ENCODE data around the gene METRN.

DNA sequence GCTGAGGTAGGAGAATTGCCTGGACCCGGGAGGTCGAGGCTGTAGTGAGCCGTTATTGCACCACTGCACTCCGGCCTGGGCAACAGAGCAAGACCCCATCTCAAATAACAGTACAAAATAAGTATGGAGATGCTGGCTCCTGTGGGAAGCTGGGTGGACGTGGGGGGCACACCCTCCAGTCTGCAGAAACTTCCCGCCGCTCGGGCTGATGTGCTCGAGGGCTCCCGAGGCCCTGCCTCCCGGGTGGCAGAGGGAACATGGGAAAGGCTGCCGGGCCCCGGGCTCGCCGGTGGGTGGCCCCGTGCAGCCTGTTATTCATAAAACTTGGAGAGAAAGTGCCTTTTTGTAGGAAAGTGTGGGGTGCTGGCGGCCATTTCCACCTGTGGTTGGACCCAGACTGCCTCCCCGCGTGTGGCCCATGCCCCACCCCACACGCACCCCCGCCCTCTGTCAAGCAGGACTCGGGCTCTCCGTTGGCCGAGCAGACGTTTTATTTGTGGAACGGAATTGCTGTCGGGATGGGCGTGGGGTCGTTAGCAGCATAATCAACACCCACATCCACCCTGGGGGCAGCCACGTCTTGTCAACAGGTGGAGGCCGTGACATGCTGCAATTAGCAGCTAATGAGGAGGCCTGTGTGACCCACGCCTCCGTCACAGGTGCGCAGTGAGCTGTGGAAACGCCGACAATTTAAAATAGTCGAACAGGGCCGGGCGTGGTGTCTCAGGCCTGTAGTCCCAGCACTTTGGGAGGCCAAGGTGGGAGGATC, 33.2 kb downstream of the METRN start:
- TF ChIP-seq POLR2A (IDR thresholded peaks at IDR 0.05), result no peak
- TF ChIP-seq, protein P1, sequence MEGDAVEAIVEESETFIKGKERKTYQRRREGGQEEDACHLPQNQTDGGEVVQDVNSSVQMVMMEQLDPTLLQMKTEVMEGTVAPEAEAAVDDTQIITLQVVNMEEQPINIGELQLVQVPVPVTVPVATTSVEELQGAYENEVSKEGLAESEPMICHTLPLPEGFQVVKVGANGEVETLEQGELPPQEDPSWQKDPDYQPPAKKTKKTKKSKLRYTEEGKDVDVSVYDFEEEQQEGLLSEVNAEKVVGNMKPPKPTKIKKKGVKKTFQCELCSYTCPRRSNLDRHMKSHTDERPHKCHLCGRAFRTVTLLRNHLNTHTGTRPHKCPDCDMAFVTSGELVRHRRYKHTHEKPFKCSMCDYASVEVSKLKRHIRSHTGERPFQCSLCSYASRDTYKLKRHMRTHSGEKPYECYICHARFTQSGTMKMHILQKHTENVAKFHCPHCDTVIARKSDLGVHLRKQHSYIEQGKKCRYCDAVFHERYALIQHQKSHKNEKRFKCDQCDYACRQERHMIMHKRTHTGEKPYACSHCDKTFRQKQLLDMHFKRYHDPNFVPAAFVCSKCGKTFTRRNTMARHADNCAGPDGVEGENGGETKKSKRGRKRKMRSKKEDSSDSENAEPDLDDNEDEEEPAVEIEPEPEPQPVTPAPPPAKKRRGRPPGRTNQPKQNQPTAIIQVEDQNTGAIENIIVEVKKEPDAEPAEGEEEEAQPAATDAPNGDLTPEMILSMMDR (IDR thresholded peaks at IDR 0.05), result no peak
